WERI-Rb-1 (cell line): ENCODE measurements around the gene NRGN.

Experiments used
- DNase-seq: peaks from one replicate; pipeline ENCODE4 v3.0.0-alpha.2; 2020
- H3K27ac ChIP-seq: fragments of 250-450 bp; sonication (Bioruptor Pico); 2 replicates; pipeline ENCODE4 v1.5.1; 2020; ENCODE audit warnings: mild to moderate bottlenecking, moderate library complexity
- H3K27me3 ChIP-seq: fragments of 250-450 bp; sonication (Bioruptor Pico); 2 replicates; pipeline ENCODE4 v1.5.1; 2021; ENCODE audit warnings: mild to moderate bottlenecking, low read depth, moderate library complexity; ENCODE audit not compliant: insufficient read depth, severe bottlenecking
- H3K36me3 ChIP-seq: fragments of 250-450 bp; sonication (Bioruptor Pico); 2 replicates; pipeline ENCODE4 v1.5.1; 2020; ENCODE audit warnings: mild to moderate bottlenecking, moderate library complexity
- H3K4me3 ChIP-seq: 2 replicates; pipeline ENCODE4 v1.5.1; 2011; ENCODE audit warnings: low read depth, mild to moderate bottlenecking, control low read depth, low read length
- H3K9me3 ChIP-seq: fragments of 250-450 bp; sonication (Bioruptor Pico); 2 replicates; pipeline ENCODE4 v1.5.1; 2021; ENCODE audit warnings: mild to moderate bottlenecking, moderate library complexity; ENCODE audit not compliant: severe bottlenecking
- TF ChIP-seq, protein P1 (sequence below): IDR thresholded peaks from 2 replicates; pipeline ENCODE4 v1.5.1; 2011; ENCODE audit warnings: low read depth, mild to moderate bottlenecking, control low read depth, inconsistent platforms, low read length

Gene NRGN

DNA sequence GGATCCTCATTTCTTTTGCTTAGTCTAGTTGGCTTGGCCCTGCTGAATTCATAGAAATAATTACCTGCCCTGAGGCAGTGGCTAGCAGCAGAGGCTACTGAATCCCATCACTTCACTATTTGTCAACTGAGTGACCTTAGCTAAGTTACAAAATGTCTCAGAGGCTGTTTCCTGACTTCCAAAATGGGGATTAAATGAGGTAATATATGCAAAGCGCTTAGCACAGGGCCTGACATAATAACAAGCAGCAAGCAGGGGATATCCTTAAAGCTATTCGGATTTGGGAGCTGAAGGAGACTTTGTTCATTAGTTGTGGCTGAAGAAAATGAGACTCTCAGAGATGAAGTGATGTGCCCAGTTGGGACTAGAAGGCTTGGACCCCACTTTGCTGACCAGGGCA, 2.8 kb downstream of the NRGN start:
- H3K27ac ChIP-seq, result no peak overlapping the region
- H3K36me3 ChIP-seq, result no peaks in the 10 kb centered on the region
- H3K4me3 ChIP-seq, result no peak overlapping the region
- TF ChIP-seq, protein P1, sequence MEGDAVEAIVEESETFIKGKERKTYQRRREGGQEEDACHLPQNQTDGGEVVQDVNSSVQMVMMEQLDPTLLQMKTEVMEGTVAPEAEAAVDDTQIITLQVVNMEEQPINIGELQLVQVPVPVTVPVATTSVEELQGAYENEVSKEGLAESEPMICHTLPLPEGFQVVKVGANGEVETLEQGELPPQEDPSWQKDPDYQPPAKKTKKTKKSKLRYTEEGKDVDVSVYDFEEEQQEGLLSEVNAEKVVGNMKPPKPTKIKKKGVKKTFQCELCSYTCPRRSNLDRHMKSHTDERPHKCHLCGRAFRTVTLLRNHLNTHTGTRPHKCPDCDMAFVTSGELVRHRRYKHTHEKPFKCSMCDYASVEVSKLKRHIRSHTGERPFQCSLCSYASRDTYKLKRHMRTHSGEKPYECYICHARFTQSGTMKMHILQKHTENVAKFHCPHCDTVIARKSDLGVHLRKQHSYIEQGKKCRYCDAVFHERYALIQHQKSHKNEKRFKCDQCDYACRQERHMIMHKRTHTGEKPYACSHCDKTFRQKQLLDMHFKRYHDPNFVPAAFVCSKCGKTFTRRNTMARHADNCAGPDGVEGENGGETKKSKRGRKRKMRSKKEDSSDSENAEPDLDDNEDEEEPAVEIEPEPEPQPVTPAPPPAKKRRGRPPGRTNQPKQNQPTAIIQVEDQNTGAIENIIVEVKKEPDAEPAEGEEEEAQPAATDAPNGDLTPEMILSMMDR, result no peak
- DNase-seq, result no peak
- H3K9me3 ChIP-seq, result no peaks in the 10 kb centered on the region
- no peaks in the 10 kb centered on the region for H3K27me3 ChIP-seq

DNA sequence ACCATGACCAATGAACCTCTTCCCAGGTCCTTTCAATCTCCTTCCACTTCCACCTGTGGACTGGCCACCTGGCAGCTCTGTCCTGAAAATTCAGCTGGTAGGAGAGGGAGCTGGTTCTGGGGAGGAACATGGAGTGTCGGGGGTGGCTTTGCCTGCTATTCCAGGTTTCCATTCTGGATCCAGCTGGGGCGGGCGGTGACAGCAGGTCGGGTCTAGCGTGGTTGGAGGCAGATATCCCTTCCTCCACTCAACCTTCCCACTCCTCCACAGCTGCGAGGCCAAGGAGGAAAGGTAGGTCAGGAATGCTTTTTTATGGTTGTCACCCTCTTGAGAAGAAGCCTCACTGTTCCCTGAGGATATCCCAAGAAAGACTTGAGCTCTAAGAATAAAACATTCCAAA, 3.3 kb downstream of the NRGN start:
- no peak for DNase-seq
- H3K27me3 ChIP-seq, result no peaks in the 10 kb centered on the region
- TF ChIP-seq, protein P1, result no peak

DNA sequence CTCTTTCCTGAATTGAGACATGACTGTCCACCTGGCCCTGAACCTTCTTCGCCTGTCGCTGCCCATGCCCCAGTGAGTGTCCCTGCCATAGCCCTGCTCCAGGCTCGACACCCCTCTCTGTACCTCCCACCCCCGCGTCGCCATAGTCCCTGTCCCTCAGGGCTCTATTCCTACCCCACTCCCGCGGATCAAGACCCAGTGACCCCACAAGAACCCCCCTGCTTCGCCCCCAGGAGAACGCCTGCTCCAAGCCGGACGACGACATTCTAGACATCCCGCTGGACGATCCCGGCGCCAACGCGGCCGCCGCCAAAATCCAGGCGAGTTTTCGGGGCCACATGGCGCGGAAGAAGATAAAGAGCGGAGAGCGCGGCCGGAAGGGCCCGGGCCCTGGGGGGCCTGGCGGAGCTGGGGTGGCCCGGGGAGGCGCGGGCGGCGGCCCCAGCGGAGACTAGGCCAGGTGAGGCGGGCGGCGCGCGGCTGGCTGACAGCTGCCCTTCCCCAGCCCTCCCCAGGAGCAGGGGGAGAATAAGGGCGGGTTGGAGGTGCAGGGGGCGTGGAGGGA, 5.6 kb downstream of the NRGN start:
- H3K36me3 ChIP-seq, result no peaks in the 10 kb centered on the region
- DNase-seq, result no peak
- TF ChIP-seq, protein P1, result no peak
- H3K27ac ChIP-seq, result no peak overlapping the region
- H3K27me3 ChIP-seq, result no peaks in the 10 kb centered on the region
- H3K4me3 ChIP-seq, result no peak overlapping the region
- no peaks in the 10 kb centered on the region for H3K9me3 ChIP-seq

More for the DNA sequence above, 3.3 kb downstream of the NRGN start:
- Histone ChIP-seq H3K4me3 (no peak overlapping the region), H3K9me3 (no peaks in the 10 kb centered on the region), H3K27ac (no peak overlapping the region), H3K36me3 (no peaks in the 10 kb centered on the region)

DNA sequence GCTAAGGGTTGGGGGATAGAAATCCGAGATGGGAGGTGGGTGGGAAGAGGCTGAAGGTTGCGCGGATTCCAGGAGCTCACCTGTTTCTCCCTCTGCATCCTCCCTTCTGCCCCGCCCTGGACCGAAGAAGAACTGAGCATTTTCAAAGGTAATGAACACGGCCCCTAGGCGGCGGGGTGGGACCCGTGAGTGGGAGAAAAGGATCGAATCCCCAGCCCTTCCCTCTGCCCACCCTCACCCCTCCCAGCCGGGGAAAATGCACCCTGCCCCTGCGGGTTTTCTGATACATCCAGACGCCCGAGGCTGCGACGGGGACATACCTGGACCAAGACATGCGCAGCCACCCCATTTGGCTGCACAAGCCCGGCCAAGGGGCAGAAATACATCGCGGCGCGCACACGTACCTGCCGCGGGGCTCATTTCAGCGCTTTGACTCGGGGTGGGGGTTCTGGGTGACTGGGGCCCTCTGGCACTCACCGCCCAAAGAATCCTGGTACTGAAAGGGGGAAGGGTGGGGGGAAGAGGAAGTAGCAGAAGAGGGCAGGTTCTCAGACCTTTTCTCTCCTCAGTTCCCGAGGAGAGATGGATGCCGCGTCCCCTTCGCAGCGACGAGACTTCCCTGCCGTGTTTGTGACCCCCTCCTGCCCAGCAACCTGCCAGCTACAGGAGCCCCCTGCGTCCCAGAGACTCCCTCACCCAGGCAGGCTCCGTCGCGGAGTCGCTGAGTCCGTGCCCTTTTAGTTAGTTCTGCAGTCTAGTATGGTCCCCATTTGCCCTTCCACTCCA, 6.3 kb downstream of the NRGN start:
- Histone ChIP-seq H3K9me3 (no peaks in the 10 kb centered on the region), H3K27me3 (no peaks in the 10 kb centered on the region), H3K4me3 (no peak overlapping the region), H3K36me3 (no peaks in the 10 kb centered on the region), H3K27ac (no peak overlapping the region)
- TF ChIP-seq, protein P1, result no peak
- no peak for DNase-seq

DNA sequence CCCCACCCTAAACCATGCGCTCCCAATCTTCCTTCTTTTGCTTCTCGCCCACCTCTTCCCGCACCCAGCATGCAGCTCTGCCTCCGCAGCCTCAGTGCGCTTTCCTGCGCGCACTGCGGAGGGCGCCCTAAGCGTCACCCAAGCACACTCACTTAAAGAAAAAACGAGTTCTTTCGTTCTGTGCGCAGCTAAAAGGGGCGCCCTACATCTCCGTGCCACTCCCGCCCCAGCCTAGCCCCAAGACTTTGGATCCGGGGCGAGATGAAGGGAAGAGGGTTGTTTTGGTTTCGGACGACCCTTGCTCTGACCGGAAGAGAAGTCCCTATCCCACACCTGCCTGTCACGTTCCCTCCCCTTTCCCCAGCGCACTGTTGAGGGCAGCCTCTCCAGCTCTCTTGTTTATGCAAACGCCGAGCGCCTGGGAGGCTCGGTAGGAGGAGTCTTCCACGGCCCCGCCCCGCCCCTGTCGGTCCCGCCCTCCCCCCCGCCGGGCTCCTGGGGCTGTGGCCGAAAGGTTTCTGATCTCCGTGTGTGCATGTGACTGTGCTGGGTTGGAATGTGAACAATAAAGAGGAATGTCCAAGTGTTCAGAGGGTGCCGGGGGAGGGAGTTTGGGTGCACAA, 7.0 kb downstream of the NRGN start:
- H3K27me3 ChIP-seq, result no peaks in the 10 kb centered on the region
- H3K9me3 ChIP-seq, result no peaks in the 10 kb centered on the region
- no peak overlapping the region for H3K4me3 ChIP-seq
- H3K27ac ChIP-seq, result no peak overlapping the region
- H3K36me3 ChIP-seq, result no peaks in the 10 kb centered on the region
- TF ChIP-seq, protein P1, result 0 out of 2 replicates have a peak, but pooled peaks have one; percentile 17
- no peak for DNase-seq
